Activated CD8-positive, alpha-beta memory T cell treated with anti-CD3 and anti-CD28 coated beads, Interleukin-2, amount 50 U/mL, for 24 hours (primary cell): Measurements from ENCODE around the gene LRG1.
A peak's percentile ranks its signal among the peaks of the same experiment; 100 is the strongest.
"Not testable (repeated sequence)": the region's sequence is repeated elsewhere in the genome, so short reads cannot be mapped to it uniquely, and the experiment has no call there.

Experiments
- DNase-seq: peaks from one replicate; pipeline ENCODE4 v3.0.0-alpha.2; 2020; ENCODE audit errors: extremely low read depth

Gene LRG1

GRCh38 chr19:4527377-4527776 lies 12.5 kb downstream of the LRG1 start:
- not testable (repeated sequence) for DNase-seq

- no peak for DNase-seq
These were observed 14.3 kb downstream of the LRG1 start for GRCh38 chr19:4525563-4526002.

GRCh38 chr19:4524808-4525562 lies 14.9 kb downstream of the LRG1 start:
- peak; percentile 39 for DNase-seq

GRCh38 chr19:4523306-4524110 lies 16.3 kb downstream of the LRG1 start:
- no peak for DNase-seq

- DNase-seq = no peak
These were observed 17.4 kb downstream of the LRG1 start for GRCh38 chr19:4522291-4523002.

GRCh38 chr19:4521888-4522242 lies 18.0 kb downstream of the LRG1 start:
- DNase-seq = no peak

- no peak for DNase-seq
These were observed 18.5 kb downstream of the LRG1 start for GRCh38 chr19:4521170-4521887.

GRCh38 chr19:4519521-4520277 lies 20.1 kb downstream of the LRG1 start:
- DNase-seq = no peak

- DNase-seq = no peak
These were observed 20.7 kb downstream of the LRG1 start for GRCh38 chr19:4519172-4519496.

- no peak for DNase-seq
These were observed 21.3 kb downstream of the LRG1 start, which contains the start of gene PLIN4 for GRCh38 chr19:4518345-4519171. PLIN4 (minus strand) TSS chr19:4518486; CDS start chr19:4518272, 214 bp downstream.

GRCh38 chr19:4517451-4518057 lies 22.3 kb downstream of the LRG1 start:
- DNase-seq = no peak

GRCh38 chr19:4516939-4517300 lies 22.9 kb downstream of the LRG1 start:
- no peak for DNase-seq

GRCh38 chr19:4516199-4516938 lies 23.5 kb downstream of the LRG1 start:
- DNase-seq = no peak

- no peak for DNase-seq
These were observed 24.1 kb downstream of the LRG1 start for GRCh38 chr19:4515732-4516131.

GRCh38 chr19:4513248-4513647 lies 26.6 kb downstream of the LRG1 start:
- DNase-seq = no peak

- DNase-seq = no peak
These were observed 27.8 kb downstream of the LRG1 start for GRCh38 chr19:4512070-4512469.

- DNase-seq = no peak
These were observed 28.4 kb downstream of the LRG1 start for GRCh38 chr19:4511300-4512054.
